HepG2 (cell line): ENCODE results near the gene TRIM8. TPM values are rescaled to one million over a fixed set of nuclear protein-coding genes. Genes with fewer than 3 reads are reported as not detected.

Experiments
- CAMTA2 ChIP-seq: sonication (generic); formaldehyde crosslinking; IDR thresholded peaks from 2 replicates; pipeline ENCODE4 v1.4.0; 2020; ENCODE audit warnings: mild to moderate bottlenecking, missing genetic modification reagents, borderline replicate concordance
- FOSL1 ChIP-seq: sonication (generic); formaldehyde crosslinking; IDR thresholded peaks from 2 replicates; pipeline ENCODE4 v1.9.0; 2021; ENCODE audit warnings: missing genetic modification reagents, borderline replicate concordance
- FOXO1 ChIP-seq: sonication (generic); formaldehyde crosslinking; IDR thresholded peaks from 2 replicates; pipeline ENCODE4 v1.4.0; 2020; ENCODE audit warnings: missing genetic modification reagents
- IRX3 ChIP-seq: sonication (generic); formaldehyde crosslinking; IDR thresholded peaks from 2 replicates; pipeline ENCODE4 v1.8.1; 2023; ENCODE audit warnings: mild to moderate bottlenecking, low read depth, missing genetic modification reagents, borderline replicate concordance
- JUND ChIP-seq: sonication (generic); formaldehyde crosslinking; IDR thresholded peaks from 2 replicates; pipeline ENCODE4 v1.8.0; 2022; ENCODE audit warnings: mild to moderate bottlenecking, missing genetic modification reagents
- KMT2A ChIP-seq: sonication (generic); formaldehyde crosslinking; IDR thresholded peaks from 2 replicates; pipeline ENCODE4 v1.4.0; 2020; ENCODE audit warnings: missing genetic modification reagents
- MED1 ChIP-seq: sonication (generic); formaldehyde crosslinking; IDR thresholded peaks from 2 replicates; pipeline ENCODE4 v1.4.0; 2020; ENCODE audit warnings: missing genetic modification reagents
- RBAK ChIP-seq: sonication (generic); formaldehyde crosslinking; IDR thresholded peaks from 2 replicates; pipeline ENCODE4 v1.5.1; 2020; ENCODE audit warnings: mild to moderate bottlenecking, missing genetic modification reagents
- RFX1 ChIP-seq: fragments of 450-650 bp; IDR thresholded peaks from 2 replicates; pipeline ENCODE4 v1.6.1; 2017
- RFX5 ChIP-seq: IDR thresholded peaks from 2 replicates; pipeline ENCODE4 v1.6.1; 2011; ENCODE audit warnings: low read depth, low read length, improper control_type of control experiment
- SIX4 ChIP-seq: sonication (generic); formaldehyde crosslinking; IDR thresholded peaks from 2 replicates; pipeline ENCODE4 v1.4.0; 2020; ENCODE audit warnings: missing genetic modification reagents
- SMYD3 ChIP-seq: sonication (generic); formaldehyde crosslinking; IDR thresholded peaks from 2 replicates; pipeline ENCODE4 v1.8.1; 2023; ENCODE audit warnings: mild to moderate bottlenecking, missing genetic modification reagents
- TMF1 ChIP-seq: sonication (generic); formaldehyde crosslinking; IDR thresholded peaks from 2 replicates; pipeline ENCODE4 v1.8.1; 2022; ENCODE audit warnings: low read depth, missing genetic modification reagents
- TP53 ChIP-seq: sonication (generic); formaldehyde crosslinking; conservative IDR thresholded peaks from 2 replicates; pipeline ENCODE4 v1.4.0; 2020; ENCODE audit warnings: missing genetic modification reagents
- ZBTB7A ChIP-seq: sonication (generic); formaldehyde crosslinking; IDR thresholded peaks from 2 replicates; pipeline ENCODE4 v1.8.0; 2022; ENCODE audit warnings: mild to moderate bottlenecking, missing genetic modification reagents
- ZNF225 ChIP-seq: sonication (generic); formaldehyde crosslinking; IDR thresholded peaks from 2 replicates; pipeline ENCODE4 v1.4.0; 2020; ENCODE audit warnings: mild to moderate bottlenecking, missing genetic modification reagents
- ZNF264 ChIP-seq: sonication (generic); formaldehyde crosslinking; IDR thresholded peaks from 2 replicates; pipeline ENCODE4 v1.4.0; 2020; ENCODE audit warnings: missing genetic modification reagents
- ZNF558 ChIP-seq: sonication (generic); formaldehyde crosslinking; IDR thresholded peaks from 2 replicates; pipeline ENCODE4 v1.9.0; 2022; ENCODE audit warnings: mild to moderate bottlenecking, missing genetic modification reagents, borderline replicate concordance
- ZNF619 ChIP-seq: sonication (generic); formaldehyde crosslinking; IDR thresholded peaks from 2 replicates; pipeline ENCODE4 v1.4.0; 2020; ENCODE audit warnings: mild to moderate bottlenecking, missing genetic modification reagents
- polyA plus RNA-seq, 8 experiments: library from polyadenylated mRNA; depleted of rRNA in 3 of 8; stranded (reverse) in 7 of 8; unstranded in 1 of 8; fragments of >200 nt; fragmentation: Illumina TruSeq in 4 of 8; extraction: Trizol in 4 of 8; gene quantifications; 2 replicates each; pipeline versions ENCODE4 v1.2.1 to v1.2.3, GENCODE V29; 2011 to 2016; ENCODE audit warnings: low read depth in 4 of 8, missing spikeins in 1 of 8, mixed read lengths in 1 of 8; ENCODE audit not compliant: insufficient read depth in 1 of 8
- total RNA-seq, 5 experiments: library from RNA; depleted of rRNA; stranded (reverse); fragments of >200 nt; fragmentation: Illumina TruSeq; extraction: Trizol; gene quantifications; 2 replicates each; pipeline ENCODE4 v1.2.3, GENCODE V29; 2016; ENCODE audit warnings: low read depth in 1 of 5
- TF ChIP-seq, protein P1 (sequence below), 2 experiments: sonication (generic) in 1 of 2; formaldehyde crosslinking in 1 of 2; IDR thresholded peaks; 2 replicates each; pipeline versions ENCODE4 v1.4.0 to v1.6.1; 2018 to 2020; ENCODE audit warnings: missing genetic modification reagents in 2 of 2, borderline replicate concordance in 1 of 2, low read depth in 1 of 2, mild to moderate bottlenecking in 1 of 2, missing biosample characterization in 1 of 2
- TF ChIP-seq, protein P2 (sequence below): sonication (generic); formaldehyde crosslinking; IDR thresholded peaks from 2 replicates; pipeline ENCODE4 v1.4.0; 2020; ENCODE audit warnings: mild to moderate bottlenecking, missing genetic modification reagents, borderline replicate concordance
- TF ChIP-seq, protein P3 (sequence below): sonication (generic); formaldehyde crosslinking; IDR thresholded peaks from 2 replicates; pipeline ENCODE4 v1.4.0; 2020; ENCODE audit warnings: missing genetic modification reagents

The TRIM8 gene
- total and polyA plus RNA-seq, 2 of the 13 experiments (the other 11 are each of a cell fraction or from before 2014, with no cell fraction given): 38.9 to 66.5 TPM

DNA sequence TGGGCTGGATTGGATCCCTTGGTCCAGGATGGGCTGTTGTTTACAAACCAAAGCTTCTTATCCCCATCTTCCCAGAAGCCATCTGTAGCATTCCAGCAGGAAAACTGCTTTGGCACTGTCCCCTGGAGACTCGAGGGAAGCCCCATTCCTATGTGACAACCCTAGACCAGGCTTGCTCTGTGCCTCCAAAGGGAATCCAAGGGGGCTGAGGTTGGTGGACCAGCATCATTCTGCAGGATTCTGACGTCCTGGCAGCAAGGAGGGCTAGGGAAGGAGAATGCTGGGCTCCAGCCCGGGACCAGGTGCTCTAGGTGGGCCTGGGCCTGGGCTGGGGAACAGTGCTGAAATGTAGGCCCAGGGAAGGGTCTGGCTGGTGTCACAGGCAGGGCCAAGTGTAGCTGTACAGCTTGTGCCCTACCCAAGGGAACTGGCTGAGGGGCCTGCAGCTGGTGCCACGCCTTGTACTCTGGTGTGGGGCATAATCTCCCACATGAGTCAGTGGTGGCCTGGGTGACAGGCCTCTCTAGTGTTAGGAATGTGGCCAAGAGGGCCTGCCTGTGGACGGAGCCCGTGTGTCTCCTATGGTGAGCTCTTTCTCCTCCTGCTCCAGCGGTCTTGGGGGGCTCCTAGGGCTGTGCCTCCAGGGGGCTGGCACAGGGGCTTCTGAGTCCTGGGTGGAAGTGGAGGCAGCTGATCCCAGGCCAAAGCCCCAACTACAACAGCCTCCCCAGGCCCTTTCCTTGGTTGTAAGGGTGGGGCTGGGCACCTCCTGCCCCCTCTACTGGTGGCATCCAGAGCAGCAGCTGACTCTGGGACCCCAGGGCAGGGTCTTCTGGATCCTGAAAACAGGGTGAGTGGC is 25.2 kb downstream of the TRIM8 start (continued):
- TF ChIP-seq, protein P1, sequence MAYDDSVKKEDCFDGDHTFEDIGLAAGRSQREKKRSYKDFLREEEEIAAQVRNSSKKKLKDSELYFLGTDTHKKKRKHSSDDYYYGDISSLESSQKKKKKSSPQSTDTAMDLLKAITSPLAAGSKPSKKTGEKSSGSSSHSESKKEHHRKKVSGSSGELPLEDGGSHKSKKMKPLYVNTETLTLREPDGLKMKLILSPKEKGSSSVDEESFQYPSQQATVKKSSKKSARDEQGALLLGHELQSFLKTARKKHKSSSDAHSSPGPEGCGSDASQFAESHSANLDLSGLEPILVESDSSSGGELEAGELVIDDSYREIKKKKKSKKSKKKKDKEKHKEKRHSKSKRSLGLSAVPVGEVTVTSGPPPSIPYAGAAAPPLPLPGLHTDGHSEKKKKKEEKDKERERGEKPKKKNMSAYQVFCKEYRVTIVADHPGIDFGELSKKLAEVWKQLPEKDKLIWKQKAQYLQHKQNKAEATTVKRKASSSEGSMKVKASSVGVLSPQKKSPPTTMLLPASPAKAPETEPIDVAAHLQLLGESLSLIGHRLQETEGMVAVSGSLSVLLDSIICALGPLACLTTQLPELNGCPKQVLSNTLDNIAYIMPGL (CRISPR knock-in tag; IDR thresholded peaks at IDR 0.05; ENCODE audit: borderline replicate concordance in 1 of 2, low read depth in 1 of 2): peak; percentile 38 to 77; a peak in 3 of 4 replicates
- TF ChIP-seq IRX3 (CRISPR knock-in tag) (no peak), SIX4 (CRISPR knock-in tag) (no peak), TMF1 (CRISPR knock-in tag) (no peak), ZNF225 (CRISPR knock-in tag) (no peak), RFX5 (no peak), ZNF619 (CRISPR knock-in tag) (no peak), TP53 (CRISPR knock-in tag) (no peak), FOSL1 (CRISPR knock-in tag) (no peak), KMT2A (CRISPR knock-in tag) (no peak), ZNF558 (CRISPR knock-in tag) (no peak), ZNF264 (CRISPR knock-in tag) (no peak), JUND (CRISPR knock-in tag) (no peak), MED1 (CRISPR knock-in tag) (0 out of 2 replicates have a peak, but pooled peaks have one; percentile 15), ZBTB7A (CRISPR knock-in tag) (no peak), FOXO1 (CRISPR knock-in tag) (no peak), RFX1 (no peak), RBAK (CRISPR knock-in tag) (no peak), SMYD3 (CRISPR knock-in tag) (no peak), CAMTA2 (CRISPR knock-in tag) (no peak)
- TF ChIP-seq, protein P2, sequence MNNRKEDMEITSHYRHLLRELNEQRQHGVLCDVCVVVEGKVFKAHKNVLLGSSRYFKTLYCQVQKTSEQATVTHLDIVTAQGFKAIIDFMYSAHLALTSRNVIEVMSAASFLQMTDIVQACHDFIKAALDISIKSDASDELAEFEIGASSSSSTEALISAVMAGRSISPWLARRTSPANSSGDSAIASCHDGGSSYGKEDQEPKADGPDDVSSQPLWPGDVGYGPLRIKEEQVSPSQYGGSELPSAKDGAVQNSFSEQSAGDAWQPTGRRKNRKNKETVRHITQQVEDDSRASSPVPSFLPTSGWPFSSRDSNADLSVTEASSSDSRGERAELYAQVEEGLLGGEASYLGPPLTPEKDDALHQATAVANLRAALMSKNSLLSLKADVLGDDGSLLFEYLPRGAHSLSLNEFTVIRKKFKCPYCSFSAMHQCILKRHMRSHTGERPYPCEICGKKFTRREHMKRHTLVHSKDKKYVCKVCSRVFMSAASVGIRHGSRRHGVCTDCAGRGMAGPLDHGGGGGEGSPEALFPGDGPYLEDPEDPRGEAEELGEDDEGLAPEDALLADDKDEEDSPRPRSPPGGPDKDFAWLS (CRISPR knock-in tag): no peak
- TF ChIP-seq, protein P3, sequence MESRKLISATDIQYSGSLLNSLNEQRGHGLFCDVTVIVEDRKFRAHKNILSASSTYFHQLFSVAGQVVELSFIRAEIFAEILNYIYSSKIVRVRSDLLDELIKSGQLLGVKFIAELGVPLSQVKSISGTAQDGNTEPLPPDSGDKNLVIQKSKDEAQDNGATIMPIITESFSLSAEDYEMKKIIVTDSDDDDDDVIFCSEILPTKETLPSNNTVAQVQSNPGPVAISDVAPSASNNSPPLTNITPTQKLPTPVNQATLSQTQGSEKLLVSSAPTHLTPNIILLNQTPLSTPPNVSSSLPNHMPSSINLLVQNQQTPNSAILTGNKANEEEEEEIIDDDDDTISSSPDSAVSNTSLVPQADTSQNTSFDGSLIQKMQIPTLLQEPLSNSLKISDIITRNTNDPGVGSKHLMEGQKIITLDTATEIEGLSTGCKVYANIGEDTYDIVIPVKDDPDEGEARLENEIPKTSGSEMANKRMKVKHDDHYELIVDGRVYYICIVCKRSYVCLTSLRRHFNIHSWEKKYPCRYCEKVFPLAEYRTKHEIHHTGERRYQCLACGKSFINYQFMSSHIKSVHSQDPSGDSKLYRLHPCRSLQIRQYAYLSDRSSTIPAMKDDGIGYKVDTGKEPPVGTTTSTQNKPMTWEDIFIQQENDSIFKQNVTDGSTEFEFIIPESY (CRISPR knock-in tag): no peak
